Measurements from ENCODE around the gene CCDC12.
A peak's percentile ranks its signal among the peaks of the same experiment; 100 is the strongest.

CCDC12 gene

GRCh38 chr3:46995901-46996562 is 19.5 kb upstream of the CCDC12 start:
- DNase-seq: no peak

DNA sequence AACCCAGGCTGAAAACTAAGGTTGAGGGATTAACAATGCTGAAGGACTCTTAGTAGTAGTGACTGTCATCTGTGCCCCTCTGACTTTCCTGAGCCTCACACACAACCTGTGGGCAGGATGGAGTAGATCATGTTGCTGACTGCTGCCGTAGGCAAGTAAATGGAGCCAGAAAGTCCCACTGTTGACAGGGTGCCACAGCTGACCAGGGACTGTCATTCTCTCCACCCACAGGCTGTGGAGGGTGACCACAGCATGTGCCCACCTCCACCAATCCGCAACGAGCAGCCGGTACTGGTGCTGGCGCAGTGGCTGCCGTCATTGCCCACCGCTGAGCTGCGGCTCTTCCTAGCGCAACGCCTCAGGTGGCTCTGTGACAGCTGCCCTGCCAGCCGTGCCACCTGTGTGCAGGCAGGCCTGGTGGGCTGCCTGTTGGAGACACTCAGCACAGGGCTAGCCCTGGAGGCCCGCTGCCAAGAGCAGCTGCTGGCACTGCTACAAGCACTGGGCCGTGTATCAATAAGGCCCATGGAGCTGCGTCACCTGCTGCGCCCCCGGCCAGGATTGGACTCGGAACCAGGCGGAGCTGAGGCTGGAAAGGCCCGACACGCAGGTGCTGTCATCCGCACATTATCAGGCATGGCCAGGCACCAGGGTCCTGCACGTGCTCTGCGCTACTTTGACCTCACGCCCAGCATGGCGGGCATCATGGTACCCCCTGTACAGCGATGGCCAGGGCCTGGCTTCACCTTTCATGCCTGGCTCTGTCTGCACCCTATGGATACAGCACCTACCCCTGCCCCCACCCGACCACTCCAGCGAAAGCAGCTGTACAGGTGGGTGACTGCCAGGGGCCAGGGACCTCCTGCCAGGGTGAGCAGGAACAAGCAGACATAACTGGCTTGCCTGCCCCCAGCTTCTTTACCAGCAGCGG is 18.5 kb upstream of the CCDC12 start:
- DNase-seq: no peak

- no peak for DNase-seq
Observed at GRCh38 chr3:46993986-46994385, 17.4 kb upstream of the CCDC12 start.

DNA sequence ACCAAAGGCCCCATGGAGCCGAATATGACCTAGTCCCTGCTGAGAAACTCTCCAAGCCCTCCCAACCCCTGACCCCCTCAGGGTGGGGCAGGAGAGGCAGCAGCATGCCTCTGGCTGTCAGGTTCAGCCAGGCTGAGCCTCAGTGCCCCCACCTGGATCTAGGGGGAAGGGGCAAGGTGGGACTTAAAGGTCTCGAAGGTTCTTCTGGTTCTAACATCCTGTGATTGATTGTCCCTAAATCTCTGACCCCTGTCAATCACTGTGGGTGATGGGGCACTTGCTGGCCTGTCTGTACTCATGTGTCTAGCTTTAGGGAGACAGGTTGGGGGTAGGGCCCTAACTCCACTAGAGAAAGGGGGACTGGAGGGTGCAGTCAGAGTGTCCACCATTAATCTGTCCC is 16.7 kb upstream of the CCDC12 start:
- DNase-seq: no peak

DNA sequence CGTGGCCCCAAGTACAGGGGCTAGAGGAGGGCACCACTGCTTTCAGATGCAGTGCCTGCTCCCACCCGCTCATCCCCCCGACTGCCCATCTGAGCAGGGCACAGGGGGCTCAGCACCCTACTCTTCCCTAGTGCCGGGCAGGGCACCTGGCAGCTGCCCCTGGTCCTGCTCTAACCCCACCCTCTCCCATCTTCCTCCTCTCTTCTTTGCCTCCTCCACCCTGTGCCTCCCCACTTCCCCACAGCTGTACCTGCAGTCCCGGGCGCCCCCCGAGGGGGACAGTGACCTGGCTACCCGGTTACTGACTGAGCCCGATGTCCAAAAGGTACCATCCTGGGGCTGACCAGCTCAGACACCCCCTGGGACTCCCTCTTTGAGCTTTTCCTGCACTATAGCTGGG is 15.7 kb upstream of the CCDC12 start:
- DNase-seq: no peak

GRCh38 chr3:46991406-46992165 is 15.0 kb upstream of the CCDC12 start:
- no peak for DNase-seq

DNA sequence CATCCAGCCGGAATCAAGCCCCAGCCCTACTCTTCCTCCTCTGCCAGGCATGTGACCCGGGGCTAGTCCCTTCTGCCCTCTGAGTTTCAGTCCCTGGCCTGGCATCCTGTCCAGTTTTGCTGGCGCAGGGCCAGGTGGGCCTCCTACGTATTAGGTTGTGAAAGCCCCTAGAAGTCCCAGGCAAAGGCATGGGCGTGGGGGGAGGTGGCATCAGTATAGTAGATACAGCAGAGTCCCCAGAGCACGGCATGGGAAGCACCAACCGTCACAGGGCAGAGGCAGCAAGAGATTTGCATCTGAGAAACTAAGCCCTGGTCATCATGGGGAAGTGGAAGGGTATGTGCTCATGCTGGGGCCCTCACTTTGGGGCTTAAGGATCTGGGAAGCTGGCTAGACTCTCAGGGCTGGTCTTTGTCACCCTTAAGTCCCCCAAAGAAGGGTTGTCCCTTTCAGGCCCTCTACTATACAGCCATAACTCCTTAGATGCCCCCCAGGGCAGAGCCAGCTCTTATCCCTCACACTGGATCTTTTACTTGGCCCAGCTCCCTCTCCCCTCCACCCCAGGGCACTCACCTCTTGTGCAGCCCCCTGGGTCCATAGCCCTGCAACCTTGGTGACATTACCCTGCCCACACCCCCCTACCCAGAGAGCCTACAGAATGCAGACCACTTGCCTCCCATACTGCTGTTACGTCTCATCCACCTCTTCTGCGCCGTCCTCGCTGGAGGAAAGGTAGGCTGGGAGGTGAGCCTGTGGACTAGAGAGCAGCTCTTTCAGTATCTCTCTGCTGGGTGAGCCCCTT is 14.2 kb upstream of the CCDC12 start:
- no peak for DNase-seq

DNA sequence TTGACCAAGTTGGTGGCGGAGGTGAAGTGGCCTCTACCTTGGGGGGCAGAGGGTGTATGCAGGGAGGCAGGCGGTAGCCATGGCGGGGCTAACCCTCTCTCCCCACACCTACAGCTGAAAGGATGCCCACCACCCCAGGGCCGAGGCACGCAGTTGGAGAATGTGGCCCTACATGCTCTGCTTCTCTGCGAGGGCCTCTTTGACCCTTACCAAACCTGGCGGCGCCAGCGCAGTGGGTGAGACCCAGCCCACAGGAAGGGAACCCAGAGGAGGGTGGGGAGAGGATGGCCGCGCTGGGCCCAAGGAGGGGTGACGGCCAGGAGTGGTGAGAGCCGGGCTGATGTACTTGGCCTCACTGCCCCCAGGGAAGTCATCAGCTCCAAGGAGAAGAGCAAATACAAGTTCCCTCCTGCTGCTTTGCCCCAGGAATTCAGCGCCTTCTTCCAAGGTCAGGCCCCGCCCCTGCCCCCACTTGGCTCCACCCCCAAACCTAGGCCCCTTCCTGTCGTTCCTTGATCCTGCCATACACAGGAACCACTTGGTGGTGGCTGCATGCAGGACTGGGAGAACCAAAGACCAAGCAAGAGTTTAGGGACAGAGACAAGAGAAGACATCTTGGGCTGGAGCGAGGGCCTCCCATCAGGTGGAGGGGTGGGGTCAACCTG is 12.7 kb upstream of the CCDC12 start:
- no peak for DNase-seq

DNA sequence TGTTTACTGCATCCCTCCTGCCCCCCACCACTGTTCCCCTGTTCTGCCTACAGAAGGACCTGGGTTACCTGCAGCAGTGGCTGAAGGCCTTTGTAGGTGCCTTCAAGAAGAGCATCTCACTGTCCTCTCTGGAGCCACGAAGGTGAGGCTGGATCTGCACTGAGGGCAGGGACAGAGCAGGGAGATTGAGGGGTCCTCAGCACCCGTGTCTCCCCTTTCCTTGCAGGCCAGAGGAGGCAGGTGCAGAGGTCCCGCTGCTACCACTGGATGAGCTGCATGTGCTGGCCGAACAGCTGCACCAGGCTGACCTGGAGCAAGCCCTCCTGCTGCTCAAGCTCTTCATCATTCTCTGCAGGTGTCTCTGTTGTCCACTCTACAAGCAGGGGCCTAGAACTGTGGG is 12.1 kb upstream of the CCDC12 start:
- no peak for DNase-seq

GRCh38 chr3:46987743-46988401 is 11.3 kb upstream of the CCDC12 start:
- DNase-seq: peak; percentile 89

DNA sequence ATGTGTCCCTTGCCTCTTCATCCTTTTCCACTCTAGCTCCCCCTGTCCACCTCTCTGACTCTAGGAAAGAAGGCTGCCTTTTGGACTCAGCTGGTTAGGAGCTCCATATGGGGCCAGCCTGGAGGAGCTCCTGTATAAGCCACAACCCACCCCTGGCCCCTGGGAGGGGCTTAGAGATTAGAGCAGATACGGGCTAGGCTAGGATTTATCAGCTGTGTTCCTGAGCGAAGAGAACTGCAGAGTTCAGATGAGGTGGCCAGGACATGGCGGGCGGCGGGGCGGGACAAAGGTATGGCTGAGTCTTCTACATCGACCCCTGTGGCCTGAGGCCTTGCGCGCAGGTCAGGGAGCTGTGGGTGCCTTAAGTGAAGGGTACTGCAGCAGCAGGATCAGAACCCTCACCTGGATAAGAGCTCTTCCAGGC is 10.8 kb upstream of the CCDC12 start:
- no peak for DNase-seq

- no peak for DNase-seq
Observed at GRCh38 chr3:46986782-46987310, 10.3 kb upstream of the CCDC12 start.

GRCh38 chr3:46986055-46986730 is 9.6 kb upstream of the CCDC12 start:
- no peak for DNase-seq

- no peak for DNase-seq
Observed at GRCh38 chr3:46985588-46985987, 9.0 kb upstream of the CCDC12 start.

DNA sequence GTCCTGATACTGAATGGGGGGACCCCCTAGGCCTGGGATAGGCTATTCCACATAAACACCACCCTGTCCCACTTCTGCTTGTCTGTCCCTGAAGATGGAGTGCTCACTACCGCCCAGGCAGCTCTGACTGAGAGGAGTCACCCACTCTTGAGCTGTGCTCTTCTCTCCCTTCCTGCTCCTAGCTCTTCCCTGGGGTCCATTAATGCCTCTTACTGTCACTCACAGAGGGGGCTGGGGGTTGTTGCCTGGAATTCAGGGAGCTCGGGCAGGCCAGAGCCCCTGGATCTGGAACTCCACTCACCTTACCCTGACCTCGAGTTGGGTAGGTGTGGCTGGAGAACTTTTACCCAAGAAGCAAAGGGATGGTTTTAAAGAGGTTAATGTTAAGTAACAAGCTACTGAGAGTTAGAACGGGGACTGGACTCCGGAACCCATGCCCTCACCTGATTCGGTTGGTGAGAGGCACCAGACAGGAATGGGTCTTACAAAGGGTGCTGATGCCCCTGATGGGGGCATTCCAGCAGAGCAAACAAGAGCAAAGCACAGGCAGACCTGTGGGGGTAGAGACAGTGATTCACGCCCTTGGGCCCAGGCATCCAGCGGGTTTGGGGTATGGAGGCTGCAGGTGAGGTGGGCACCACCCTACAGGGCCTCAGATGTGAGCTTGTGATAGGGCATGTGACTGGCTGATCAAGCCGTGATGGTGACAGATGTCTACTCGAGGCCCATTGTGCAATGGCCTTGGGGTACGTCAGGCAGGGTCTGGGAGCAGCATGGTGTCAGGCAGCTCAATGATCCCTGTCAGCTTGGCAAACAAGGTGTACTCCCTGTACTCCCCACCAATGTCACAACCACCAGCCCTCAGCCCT is 8.3 kb upstream of the CCDC12 start:
- DNase-seq: no peak

GRCh38 chr3:46982546-46982945 is 6.0 kb upstream of the CCDC12 start:
- no peak for DNase-seq

GRCh38 chr3:46981932-46982471 is 5.5 kb upstream of the CCDC12 start:
- DNase-seq: no peak

DNA sequence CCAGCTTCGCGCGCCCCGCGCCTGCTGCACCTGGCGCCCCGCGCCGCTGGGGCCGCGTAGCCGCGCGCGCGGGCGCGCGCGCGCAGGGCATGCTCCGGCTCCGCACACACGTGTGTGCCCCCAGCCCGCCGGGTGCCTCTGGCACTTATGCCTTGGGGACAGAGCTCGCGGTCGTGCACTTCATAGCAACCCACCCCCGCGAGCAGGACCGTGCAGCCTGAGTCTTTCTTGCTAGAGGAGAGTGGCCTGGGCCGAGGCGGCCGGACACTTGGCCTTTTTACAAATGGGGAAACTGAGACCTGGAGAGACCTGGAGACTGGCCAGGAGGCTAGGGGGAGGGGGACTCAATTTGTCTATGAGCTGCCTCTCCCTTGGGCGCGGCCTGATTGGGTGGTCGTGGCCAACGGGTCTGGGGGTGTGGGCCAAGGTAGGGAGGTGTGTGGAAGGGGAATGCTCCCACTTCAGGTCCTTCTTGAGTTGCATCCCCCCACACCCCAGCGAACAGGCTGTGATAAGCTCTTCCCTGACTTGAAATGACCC is 3.5 kb upstream of the CCDC12 start:
- DNase-seq: no peak
